Activated naive CD8-positive, alpha-beta T cell (primary cell): ENCODE results near the gene CATSPER3.
"Not testable (repeated sequence)": the region's sequence is repeated elsewhere in the genome, so short reads cannot be mapped to it uniquely, and the experiment has no call there.

Source experiments
- H3K27ac Mint-ChIP-seq: one replicate; pipeline ENCODE4 v1.8.0; 2021; ENCODE audit warnings: mixed read lengths
- H3K27me3 Mint-ChIP-seq: one replicate; pipeline ENCODE4 v1.8.0; 2021; ENCODE audit warnings: mixed read lengths
- H3K36me3 Mint-ChIP-seq: one replicate; pipeline ENCODE4 v1.8.0; 2021; ENCODE audit warnings: mixed read lengths
- H3K4me1 Mint-ChIP-seq: one replicate; pipeline ENCODE4 v1.8.0; 2021; ENCODE audit warnings: low read depth, mixed read lengths
- H3K4me3 Mint-ChIP-seq: one replicate; pipeline ENCODE4 v1.8.0; 2021; ENCODE audit warnings: mild to moderate bottlenecking, mixed read lengths
- H3K9me3 Mint-ChIP-seq: one replicate; pipeline ENCODE4 v1.8.0; 2021; ENCODE audit warnings: low read depth, mixed read lengths

Gene CATSPER3

GRCh38 chr5:134994560-134995156 is 27.0 kb downstream of the CATSPER3 start:
- Mint-ChIP-seq H3K9me3 (no peaks in the 10 kb centered on the region), H3K36me3 (peaks cover 8% of the 10 kb centered on the region), H3K27me3 (no peaks in the 10 kb centered on the region), H3K4me1 (no peaks in the 10 kb centered on the region), H3K4me3 (no peak overlapping the region), H3K27ac (no peak overlapping the region)

DNA sequence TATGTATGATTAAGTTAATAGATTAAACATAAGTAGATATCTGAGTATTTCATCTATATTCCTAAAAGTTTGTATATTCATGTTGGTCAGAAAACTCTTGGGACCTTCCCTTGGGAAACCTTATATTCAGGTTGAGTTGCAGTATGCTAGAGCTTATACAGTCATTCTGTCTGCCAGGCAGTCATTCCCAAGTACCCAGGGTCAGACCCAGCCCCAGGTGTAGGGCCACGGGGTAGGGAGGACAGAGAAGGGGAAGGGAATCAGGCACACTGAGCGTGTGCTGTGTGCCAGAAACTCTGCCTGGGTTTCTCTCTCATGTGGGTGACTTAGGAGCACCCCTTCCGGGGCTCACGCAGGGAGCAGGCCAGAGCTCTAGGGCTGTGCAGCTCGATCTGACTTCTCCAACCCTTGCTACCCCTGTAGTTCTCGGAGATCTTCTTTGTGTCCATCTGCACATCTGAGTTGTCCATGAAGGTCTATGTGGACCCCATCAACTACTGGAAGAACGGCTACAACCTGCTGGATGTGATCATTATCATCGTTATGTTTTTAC is 28.2 kb downstream of the CATSPER3 start:
- no peak overlapping the region for H3K4me3 Mint-ChIP-seq
- no peaks in the 10 kb centered on the region for H3K4me1 Mint-ChIP-seq
- no peak overlapping the region for H3K27ac Mint-ChIP-seq
- H3K9me3 Mint-ChIP-seq, result no peaks in the 10 kb centered on the region
- peaks cover 7% of the 10 kb centered on the region for H3K36me3 Mint-ChIP-seq
- no peaks in the 10 kb centered on the region for H3K27me3 Mint-ChIP-seq

- Mint-ChIP-seq H3K36me3 (peaks cover 12% of the 10 kb centered on the region), H3K9me3 (no peaks in the 10 kb centered on the region), H3K4me3 (no peak overlapping the region), H3K27ac (no peak overlapping the region), H3K4me1 (no peaks in the 10 kb centered on the region), H3K27me3 (peaks cover 1% of the 10 kb centered on the region)
These were observed 29.3 kb downstream of the CATSPER3 start for GRCh38 chr5:134997015-134997414.

GRCh38 chr5:134998068-134998467 is 30.4 kb downstream of the CATSPER3 start:
- peaks cover 16% of the 10 kb centered on the region for H3K36me3 Mint-ChIP-seq
- not testable (repeated sequence) for H3K27ac Mint-ChIP-seq, H3K4me3 Mint-ChIP-seq, H3K4me1 Mint-ChIP-seq, H3K9me3 Mint-ChIP-seq, H3K27me3 Mint-ChIP-seq

DNA sequence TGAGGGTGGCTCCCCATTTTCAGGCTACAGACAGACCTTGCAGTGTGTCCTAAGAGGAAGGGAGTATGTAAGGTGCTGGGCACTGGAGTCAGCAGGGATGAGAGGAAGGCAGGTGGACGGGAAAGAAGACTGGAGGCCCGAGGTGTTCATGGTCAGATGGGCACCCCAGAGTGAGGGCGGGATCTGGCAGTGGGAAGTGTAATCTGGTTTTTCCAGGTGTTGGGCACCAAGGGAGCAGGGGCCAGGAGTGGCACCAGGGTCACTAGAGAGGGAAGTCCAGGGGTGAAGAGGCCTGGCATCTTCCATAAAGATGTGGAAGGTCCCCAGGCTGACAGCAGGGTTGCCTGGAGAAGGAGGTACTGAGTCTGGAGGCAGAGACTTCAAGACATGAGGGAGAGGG is 36.7 kb downstream of the CATSPER3 start:
- Mint-ChIP-seq H3K9me3 (no peaks in the 10 kb centered on the region), H3K27ac (no peak overlapping the region), H3K4me3 (no peak overlapping the region), H3K4me1 (no peaks in the 10 kb centered on the region), H3K36me3 (peaks cover 22% of the 10 kb centered on the region), H3K27me3 (peaks cover 1% of the 10 kb centered on the region)

GRCh38 chr5:135005076-135005475 is 37.4 kb downstream of the CATSPER3 start:
- H3K4me3 Mint-ChIP-seq, result no peak overlapping the region
- no peaks in the 10 kb centered on the region for H3K9me3 Mint-ChIP-seq
- H3K27ac Mint-ChIP-seq, result no peak overlapping the region
- H3K4me1 Mint-ChIP-seq, result no peaks in the 10 kb centered on the region
- H3K27me3 Mint-ChIP-seq, result peaks cover 1% of the 10 kb centered on the region
- H3K36me3 Mint-ChIP-seq, result peaks cover 19% of the 10 kb centered on the region

DNA sequence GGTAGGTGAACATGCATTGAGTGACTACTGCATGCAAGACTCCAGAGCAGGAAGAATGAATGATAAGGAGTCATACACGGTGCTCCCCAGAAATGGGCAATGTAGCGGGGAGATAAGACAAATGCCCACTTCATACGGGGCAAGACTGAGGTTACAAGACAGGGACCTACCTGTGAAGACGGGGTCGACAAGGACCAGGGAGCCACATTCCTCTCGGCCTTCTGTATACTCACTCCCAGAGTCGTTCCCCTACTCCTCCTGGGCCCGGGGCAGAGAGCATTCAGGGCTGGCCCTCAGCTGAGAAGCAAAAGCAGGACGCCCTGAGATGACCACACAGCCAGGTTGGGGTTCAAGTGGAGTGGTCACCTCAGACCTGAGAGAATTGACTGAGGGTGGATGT is 39.6 kb downstream of the CATSPER3 start:
- Mint-ChIP-seq H3K4me1 (no peaks in the 10 kb centered on the region), H3K36me3 (peaks cover 15% of the 10 kb centered on the region), H3K27me3 (no peaks in the 10 kb centered on the region), H3K9me3 (no peaks in the 10 kb centered on the region), H3K27ac (no peak overlapping the region), H3K4me3 (no peak overlapping the region)

- H3K36me3 Mint-ChIP-seq, result peaks cover 11% of the 10 kb centered on the region
- H3K27ac Mint-ChIP-seq, result no peak overlapping the region
- H3K4me3 Mint-ChIP-seq, result no peak overlapping the region
- H3K9me3 Mint-ChIP-seq, result no peaks in the 10 kb centered on the region
- no peaks in the 10 kb centered on the region for H3K27me3 Mint-ChIP-seq
- no peaks in the 10 kb centered on the region for H3K4me1 Mint-ChIP-seq
These were observed 40.1 kb downstream of the CATSPER3 start for GRCh38 chr5:135007749-135008363.

GRCh38 chr5:135008556-135008955 is 40.8 kb downstream of the CATSPER3 start:
- H3K9me3 Mint-ChIP-seq, result no peaks in the 10 kb centered on the region
- no peaks in the 10 kb centered on the region for H3K4me1 Mint-ChIP-seq
- no peak overlapping the region for H3K27ac Mint-ChIP-seq
- no peaks in the 10 kb centered on the region for H3K27me3 Mint-ChIP-seq
- H3K4me3 Mint-ChIP-seq, result no peak overlapping the region
- peaks cover 11% of the 10 kb centered on the region for H3K36me3 Mint-ChIP-seq

- H3K9me3 Mint-ChIP-seq, result no peaks in the 10 kb centered on the region
- no peaks in the 10 kb centered on the region for H3K27me3 Mint-ChIP-seq
- no peak overlapping the region for H3K27ac Mint-ChIP-seq
- no peak overlapping the region for H3K4me3 Mint-ChIP-seq
- no peaks in the 10 kb centered on the region for H3K4me1 Mint-ChIP-seq
- H3K36me3 Mint-ChIP-seq, result peaks cover 6% of the 10 kb centered on the region
These were observed 41.5 kb downstream of the CATSPER3 start for GRCh38 chr5:135008981-135009735.

DNA sequence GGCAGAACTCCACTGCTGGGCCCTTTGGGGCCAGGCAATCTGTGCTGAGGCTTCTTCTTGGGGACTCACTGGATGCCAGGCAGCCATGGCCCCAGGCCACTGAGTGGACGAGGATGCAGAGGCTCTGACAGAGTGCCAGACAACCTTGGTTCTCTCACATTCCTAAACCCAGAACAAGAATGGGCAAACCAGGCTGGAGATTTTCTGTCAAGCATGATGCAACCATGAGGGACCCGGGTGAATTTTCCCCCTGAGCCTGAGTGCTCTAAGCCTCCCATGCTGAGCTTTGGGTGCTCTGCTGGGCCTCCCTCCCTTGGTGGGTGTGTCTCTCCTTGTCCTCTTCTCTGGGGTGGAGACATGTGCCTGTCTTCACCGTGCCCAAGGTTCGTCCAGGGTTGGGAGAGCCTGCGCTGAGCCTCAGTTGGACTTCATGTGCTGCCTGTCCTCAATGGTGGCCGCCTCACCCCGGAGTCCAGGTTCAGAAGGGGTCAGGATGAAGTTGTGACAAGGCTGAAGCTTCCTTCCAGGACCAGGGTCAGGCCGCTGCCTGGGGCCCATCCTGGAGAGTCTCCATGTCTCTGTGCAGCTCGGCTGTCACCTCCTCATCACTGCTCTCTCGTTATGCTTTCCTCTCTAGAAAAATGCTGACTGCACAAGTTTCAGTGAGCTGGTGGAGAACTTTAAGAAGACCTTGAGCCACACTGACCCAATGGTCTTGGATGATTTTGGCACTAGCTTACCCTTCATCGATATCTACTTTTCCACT is 42.2 kb downstream of the CATSPER3 start:
- Mint-ChIP-seq H3K36me3 (peaks cover 6% of the 10 kb centered on the region), H3K4me3 (no peak overlapping the region), H3K9me3 (no peaks in the 10 kb centered on the region), H3K27ac (no peak overlapping the region), H3K27me3 (no peaks in the 10 kb centered on the region), H3K4me1 (no peaks in the 10 kb centered on the region)

DNA sequence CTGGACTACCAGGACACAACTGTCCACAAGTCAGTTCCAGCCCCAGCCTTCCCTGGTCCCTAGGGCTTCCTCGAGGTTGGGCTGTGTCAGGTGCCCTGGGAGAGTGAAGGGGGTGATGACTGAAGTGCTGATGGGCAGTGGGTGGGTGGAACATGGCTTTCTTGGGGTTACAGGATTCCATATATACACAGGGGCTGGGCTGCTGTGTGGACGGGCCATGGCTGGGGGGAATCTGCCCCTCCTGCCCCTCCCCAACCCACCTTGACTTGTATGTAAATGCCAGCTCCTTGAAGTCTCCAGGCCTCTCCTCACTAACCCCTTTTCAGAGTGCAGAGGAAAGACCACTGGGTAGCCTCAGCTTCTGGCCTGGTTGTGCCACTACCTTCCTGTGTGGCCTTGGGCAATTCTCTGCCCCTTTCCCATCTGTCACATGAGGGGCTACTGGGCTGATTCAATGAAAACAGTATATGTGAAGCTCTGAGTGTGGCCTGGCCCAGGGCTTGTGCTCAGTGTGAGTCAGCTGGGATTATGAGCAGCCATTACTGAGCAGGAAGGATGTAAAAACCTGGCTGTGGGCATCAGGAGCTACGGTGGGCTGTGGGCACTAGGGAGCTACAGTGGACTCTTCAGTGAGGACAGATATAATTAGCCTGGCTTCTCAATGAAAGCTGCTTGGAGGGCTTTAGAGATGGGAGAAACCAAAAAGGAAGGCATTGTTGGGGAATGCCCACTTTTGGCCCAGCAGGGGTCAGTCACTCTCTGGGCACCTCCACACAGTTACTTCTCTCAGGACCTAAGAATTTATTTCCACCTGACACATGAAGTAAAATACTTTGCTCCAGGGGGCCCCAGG is 43.0 kb downstream of the CATSPER3 start:
- H3K27ac Mint-ChIP-seq, result no peak overlapping the region
- H3K4me3 Mint-ChIP-seq, result no peak overlapping the region
- no peaks in the 10 kb centered on the region for H3K27me3 Mint-ChIP-seq
- H3K4me1 Mint-ChIP-seq, result no peaks in the 10 kb centered on the region
- H3K9me3 Mint-ChIP-seq, result no peaks in the 10 kb centered on the region
- peaks cover 6% of the 10 kb centered on the region for H3K36me3 Mint-ChIP-seq

- H3K27ac Mint-ChIP-seq, result no peak overlapping the region
- peaks cover 6% of the 10 kb centered on the region for H3K36me3 Mint-ChIP-seq
- no peaks in the 10 kb centered on the region for H3K4me1 Mint-ChIP-seq
- H3K27me3 Mint-ChIP-seq, result no peaks in the 10 kb centered on the region
- no peak overlapping the region for H3K4me3 Mint-ChIP-seq
- no peaks in the 10 kb centered on the region for H3K9me3 Mint-ChIP-seq
These were observed 43.8 kb downstream of the CATSPER3 start for GRCh38 chr5:135011355-135012032.
